GM12878 (cell line): Measurements from ENCODE around the gene CES3. TPM values are rescaled to one million over a fixed set of nuclear protein-coding genes. Genes with fewer than 3 reads are reported as not detected.

Experiments
- ATAC-seq: fragments of 200-7000 bp; cut with Tn5 transposase; 3 replicates; pipeline ENCODE4 v1.9.1; 2020; ENCODE audit warnings: mild to moderate bottlenecking, moderate library complexity
- BruUV-seq: library from RNA; stranded (reverse); fragments of 400-500 nt; replicated peaks from 2 replicates; lab custom pipeline; 2021; lab: Mats Ljungman, UMichigan
- CTCF ChIA-PET: fragments of 300-600 bp; sonication (Branson Sonifier 250); formaldehyde crosslinking; extraction: SDS; loops from one replicate; lab custom pipeline; 2021; ENCODE audit warnings: inconsistent platforms; lab: Yijun Ruan, JAX
- POLR2A ChIA-PET: fragments of 350-600 bp; formaldehyde crosslinking; extraction: SDS; loops from one replicate; lab custom pipeline; 2021; ENCODE audit warnings: inconsistent platforms; lab: Charles Lee
- RAD21 ChIA-PET: fragments of 300-600 bp; sonication (Branson Sonifier 250); formaldehyde crosslinking; loops from one replicate; lab custom pipeline; 2023; ENCODE audit warnings: antibody characterized with exemption; ENCODE audit not compliant: unreplicated experiment; lab: Charles Lee
- SMC1A ChIA-PET: fragments of 300-600 bp; sonication (Branson Sonifier 250); formaldehyde crosslinking; loops from one replicate; lab custom pipeline; 2023; ENCODE audit not compliant: unreplicated experiment, uncharacterized antibody; lab: Charles Lee
- DNase-seq: peaks from one replicate; pipeline ENCODE4 v3.0.0-alpha.2; 2011; ENCODE audit warnings: low read depth, low spot score
- FAIRE-seq: peaks from 3 replicates; lab custom pipeline; 2011; peaks lifted over from hg19 to GRCh38; lab: Jason Lieb, UNC
- H2AFZ ChIP-seq: 2 replicates; pipeline ENCODE4 v1.6.0; 2011; ENCODE audit warnings: low read depth, low read length, control low read depth; ENCODE audit not compliant: control insufficient read depth
- H3K27ac ChIP-seq: 2 replicates; pipeline ENCODE4 v1.5.1; 2011; ENCODE audit warnings: control low read depth; ENCODE audit not compliant: control insufficient read depth, insufficient read depth
- H3K27me3 ChIP-seq, 2 experiments: replicated peaks in 1 of 2; 2 replicates each; pipeline versions ENCODE4 v1.6.0 to v1.6.1; 2011; ENCODE audit warnings: low read length in 1 of 2; ENCODE audit not compliant: control insufficient read depth in 2 of 2, insufficient read depth in 2 of 2
- H3K36me3 ChIP-seq, 2 experiments: 2 replicates each; pipeline ENCODE4 v1.5.1; 2011; ENCODE audit warnings: low read length in 1 of 2; ENCODE audit not compliant: control insufficient read depth in 2 of 2, insufficient read depth in 2 of 2
- H3K4me1 ChIP-seq: 2 replicates; pipeline ENCODE4 v1.6.1; 2011; ENCODE audit warnings: mild to moderate bottlenecking, low read length, moderate library complexity, mixed read lengths; ENCODE audit not compliant: control insufficient read depth, insufficient read depth
- H3K4me2 ChIP-seq: 2 replicates; pipeline ENCODE4 v1.6.0; 2011; ENCODE audit warnings: control low read depth; ENCODE audit not compliant: control insufficient read depth, insufficient read depth
- H3K4me3 ChIP-seq: fragments of 200-600 bp; sonication (generic); 2 replicates; pipeline ENCODE4 v1.5.1; 2016
- H3K79me2 ChIP-seq: 2 replicates; pipeline ENCODE4 v1.6.0; 2011; ENCODE audit warnings: low read length; ENCODE audit not compliant: control insufficient read depth, insufficient read depth
- H3K9ac ChIP-seq: 2 replicates; pipeline ENCODE4 v1.8.0; 2011; ENCODE audit warnings: low read length, control low read depth, mixed read lengths; ENCODE audit not compliant: control insufficient read depth, insufficient read depth
- H3K9me3 ChIP-seq: replicated peaks from 3 replicates; pipeline ENCODE4 v1.5.1; 2011; ENCODE audit warnings: mild to moderate bottlenecking, low read length; ENCODE audit not compliant: control insufficient read depth, insufficient read depth
- H4K20me1 ChIP-seq: 2 replicates; pipeline ENCODE4 v1.6.0; 2011; ENCODE audit not compliant: control insufficient read depth, insufficient read depth
- ASH2L ChIP-seq: fragments of 300-600, 200-600 bp; sonication (generic); IDR thresholded peaks from 2 replicates; pipeline ENCODE4 v1.6.1; 2017; ENCODE audit warnings: low read depth, mild to moderate bottlenecking, borderline replicate concordance
- DPF2 ChIP-seq: fragments of 450-650 bp; IDR thresholded peaks from 2 replicates; pipeline ENCODE4 v1.6.1; 2017; ENCODE audit warnings: mild to moderate bottlenecking
- HDAC6 ChIP-seq: fragments of 200-600 bp; sonication (generic); IDR thresholded peaks from one replicate; pipeline ENCODE4 v1.8.0; 2017; ENCODE audit warnings: antibody characterized with exemption; ENCODE audit not compliant: unreplicated experiment
- MYB ChIP-seq: fragments of 150-350 bp; IDR thresholded peaks from 2 replicates; pipeline ENCODE4 v1.6.1; 2014; ENCODE audit warnings: mild to moderate bottlenecking, low read depth, low read length, borderline replicate concordance
- POLR2A ChIP-seq: IDR thresholded peaks from 2 replicates; pipeline ENCODE4 v1.6.1; 2011; ENCODE audit warnings: low read depth, mild to moderate bottlenecking, low read length
- RAD21 ChIP-seq: IDR thresholded peaks from 2 replicates; pipeline ENCODE4 v1.6.1; 2011; ENCODE audit warnings: mild to moderate bottlenecking, low read depth, low read length, moderate library complexity; ENCODE audit not compliant: insufficient read depth
- SMC3 ChIP-seq: IDR thresholded peaks from 2 replicates; pipeline ENCODE4 v1.6.1; 2011; ENCODE audit warnings: low read length, improper control_type of control experiment, borderline replicate concordance
- SREBF2 ChIP-seq: IDR thresholded peaks from 2 replicates; pipeline ENCODE4 v1.6.1; 2012; ENCODE audit warnings: mild to moderate bottlenecking, low read length
- TAF1 ChIP-seq: IDR thresholded peaks from 2 replicates; pipeline ENCODE4 v1.6.1; 2011; ENCODE audit warnings: mild to moderate bottlenecking, low read depth, low read length, borderline replicate concordance
- ZNF384 ChIP-seq: IDR thresholded peaks from 2 replicates; pipeline ENCODE4 v1.6.1; 2012; ENCODE audit warnings: low read depth, mild to moderate bottlenecking, low read length, improper control_type of control experiment, borderline replicate concordance
- WGBS: methylation state at CpG from one replicate; pipeline ENCODE4 v1.1.6; 2016; ENCODE audit warnings: low lambda C conversion rate; ENCODE audit not compliant: insufficient replicate concordance, insufficient coverage; ENCODE audit errors: missing lambda C conversion rate; 5-methylcytosine and 5-hydroxymethylcytosine counted together
- in situ Hi-C: fragments of 300-500 bp; cut with MboI; formaldehyde crosslinking; loops from 9 replicates; pipeline ENCODE4 v1.14.3; 2018; ENCODE audit warnings: mixed read lengths
- intact Hi-C: fragments of 100-400 bp; cut with micrococcal nuclease; formaldehyde crosslinking; loops from one replicate; pipeline ENCODE4 v1.14.2; 2022; ENCODE audit not compliant: unreplicated experiment
- polyA plus RNA-seq, 11 experiments: library from polyadenylated mRNA; depleted of rRNA in 4 of 11; unstranded in 6 of 11; stranded (reverse) in 5 of 11; fragments of >200 nt; fragmentation: Nextera tagmentation in 4 of 11; fragmentation: Illumina TruSeq in 1 of 11; extraction: Ambion mirVana in 4 of 11; extraction: Trizol in 1 of 11; gene quantifications; 1 replicate in 1 of 11; 2 replicates in 10 of 11; pipeline versions ENCODE4 v1.2.1 to v1.2.3, GENCODE V29; 2011 to 2016; ENCODE audit warnings: inconsistent platforms in 2 of 11, missing spikeins in 2 of 11, low read depth in 1 of 11
- total RNA-seq, 4 experiments: library from RNA; depleted of rRNA in 3 of 4; stranded (reverse); fragments of >200 nt in 3 of 4; fragmentation: Illumina TruSeq in 1 of 4; extraction: Trizol in 1 of 4; gene quantifications; 2 replicates each; pipeline versions ENCODE4 v1.2.1 to v1.2.3, GENCODE V29; 2013 to 2021
- TF ChIP-seq, protein P1 (sequence below): fragments of 450-650 bp; IDR thresholded peaks from 2 replicates; pipeline ENCODE4 v1.6.1; 2014; ENCODE audit warnings: mild to moderate bottlenecking
- TF ChIP-seq, protein P2 (sequence below): fragments of 150-350 bp; IDR thresholded peaks from 2 replicates; pipeline ENCODE4 v1.6.1; 2014; ENCODE audit warnings: mild to moderate bottlenecking, low read depth, low read length
- TF ChIP-seq, protein P3 (sequence below), 3 experiments: IDR thresholded peaks in 2 of 3; conservative IDR thresholded peaks in 1 of 3; 2 replicates each; pipeline ENCODE4 v1.5.1; 2011; ENCODE audit warnings: low read depth in 3 of 3, low read length in 3 of 3, mild to moderate bottlenecking in 3 of 3, control low read depth in 2 of 3, moderate library complexity in 2 of 3, inconsistent platforms in 1 of 3, mixed read lengths in 1 of 3; ENCODE audit not compliant: control insufficient read depth in 2 of 3, insufficient read depth in 1 of 3; ENCODE audit errors: extremely low read depth in 1 of 3
- TF ChIP-seq, protein P4 (sequence below): IDR thresholded peaks from 2 replicates; pipeline ENCODE4 v1.6.1; 2012; ENCODE audit warnings: mild to moderate bottlenecking, low read depth, low read length

The CES3 gene
- total and polyA plus RNA-seq, 10 of the 15 experiments (the other 5 are each of a cell fraction or from before 2014, with no cell fraction given) = 0.09 to 3.1 (median 0.76) TPM

DNA sequence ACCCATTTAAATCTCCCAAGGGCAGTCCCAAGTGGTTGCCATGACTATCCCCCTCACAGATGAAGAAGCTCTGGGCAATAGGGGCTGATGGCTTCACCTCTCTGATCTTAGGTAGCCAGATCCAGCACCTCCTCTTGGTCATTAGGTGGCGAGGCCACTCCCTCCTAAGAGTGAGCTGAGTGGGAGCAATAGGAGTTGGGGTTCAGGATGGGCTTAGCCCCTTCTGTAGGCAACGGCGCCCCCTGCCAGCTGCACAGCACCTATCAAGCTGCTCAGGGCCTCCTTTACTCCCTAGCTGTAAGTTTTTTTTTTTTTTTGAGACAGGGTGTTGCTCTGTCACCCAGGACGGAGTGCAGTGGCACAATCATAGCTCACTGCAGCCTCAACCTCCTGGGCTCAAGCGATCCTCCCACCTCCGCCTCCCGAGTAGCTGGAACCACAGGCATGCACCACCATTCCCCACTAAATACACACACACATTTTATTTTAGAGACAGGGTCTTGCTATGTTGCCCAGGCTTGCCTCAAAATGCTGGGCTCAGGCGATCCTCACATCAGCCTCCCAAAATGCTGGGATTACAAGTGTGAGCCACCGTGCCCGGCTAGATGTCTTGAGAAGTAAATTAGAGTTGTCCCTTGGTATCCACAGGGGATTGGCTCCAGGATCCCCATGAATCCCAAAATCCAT lies 32.2 kb upstream of the CES3 start:
- SMC1A ChIA-PET = interaction anchor here (0.6 to 1.9 kb wide), 7 partner anchors 9 to 110 kb away, joined by 3 to 9 read pairs (median 4); no protein-coding TSS in a partner anchor
- POLR2A ChIA-PET = interaction anchor here (0.6 kb wide), 1 partner anchor 94 kb away, joined by 3 read pairs; no protein-coding TSS in a partner anchor

More for the DNA sequence above, 32.2 kb upstream of the CES3 start:
- H3K36me3 ChIP-seq = no peaks in the 10 kb centered on the region
- no peak overlapping the region for H3K9ac ChIP-seq
- CTCF ChIA-PET = interaction anchor here (0.8 to 6.7 kb wide), 11 partner anchors 13 to 98 kb away, joined by 3 to 77 read pairs (median 4); partner anchors contain the start of genes NAE1 and PDP2
- DNase-seq = no peak
- RAD21 ChIA-PET = interaction anchor here (0.6 to 1.5 kb wide), 7 partner anchors 10 to 99 kb away, joined by 3 to 7 read pairs (median 4); partner anchors contain the start of genes CDH16 and NAE1
- no peak for FAIRE-seq
- no peaks in the 10 kb centered on the region; a peak in 2 of 4 replicates for H3K27me3 ChIP-seq
- BruUV-seq = no TSS peak
- peak; percentile 8 for ATAC-seq
- H3K4me3 ChIP-seq = no peak overlapping the region
- peaks cover 12% of the 10 kb centered on the region for H3K79me2 ChIP-seq
- no peaks in the 10 kb centered on the region for H4K20me1 ChIP-seq
- in situ Hi-C loops (no loop called here), intact Hi-C loops (loop anchor here (1.0 to 5.0 kb wide), 2 partner anchors 34 to 177 kb away; partner anchors contain the start of gene DYNC1LI2)
- 73% methylated on average over 10 of the region's 10 CpGs for WGBS
- no peak overlapping the region for H3K4me2 ChIP-seq
- no peaks in the 10 kb centered on the region for H3K9me3 ChIP-seq
- peaks cover 29% of the 10 kb centered on the region for H3K4me1 ChIP-seq
- no peak overlapping the region for H2AFZ ChIP-seq
- TF ChIP-seq DPF2 = no peak
- peak; percentile 29; the same call in 1 of the 2 replicates for TF ChIP-seq SMC3
- TF ChIP-seq TAF1 = no peak
- no peak for TF ChIP-seq ASH2L
- TF ChIP-seq SREBF2 = no peak
- TF ChIP-seq, protein P1, sequence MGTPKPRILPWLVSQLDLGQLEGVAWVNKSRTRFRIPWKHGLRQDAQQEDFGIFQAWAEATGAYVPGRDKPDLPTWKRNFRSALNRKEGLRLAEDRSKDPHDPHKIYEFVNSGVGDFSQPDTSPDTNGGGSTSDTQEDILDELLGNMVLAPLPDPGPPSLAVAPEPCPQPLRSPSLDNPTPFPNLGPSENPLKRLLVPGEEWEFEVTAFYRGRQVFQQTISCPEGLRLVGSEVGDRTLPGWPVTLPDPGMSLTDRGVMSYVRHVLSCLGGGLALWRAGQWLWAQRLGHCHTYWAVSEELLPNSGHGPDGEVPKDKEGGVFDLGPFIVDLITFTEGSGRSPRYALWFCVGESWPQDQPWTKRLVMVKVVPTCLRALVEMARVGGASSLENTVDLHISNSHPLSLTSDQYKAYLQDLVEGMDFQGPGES = no peak
- 0 out of 2 replicates have a peak, but pooled peaks have one; percentile 22 for TF ChIP-seq POLR2A
- TF ChIP-seq, protein P2, sequence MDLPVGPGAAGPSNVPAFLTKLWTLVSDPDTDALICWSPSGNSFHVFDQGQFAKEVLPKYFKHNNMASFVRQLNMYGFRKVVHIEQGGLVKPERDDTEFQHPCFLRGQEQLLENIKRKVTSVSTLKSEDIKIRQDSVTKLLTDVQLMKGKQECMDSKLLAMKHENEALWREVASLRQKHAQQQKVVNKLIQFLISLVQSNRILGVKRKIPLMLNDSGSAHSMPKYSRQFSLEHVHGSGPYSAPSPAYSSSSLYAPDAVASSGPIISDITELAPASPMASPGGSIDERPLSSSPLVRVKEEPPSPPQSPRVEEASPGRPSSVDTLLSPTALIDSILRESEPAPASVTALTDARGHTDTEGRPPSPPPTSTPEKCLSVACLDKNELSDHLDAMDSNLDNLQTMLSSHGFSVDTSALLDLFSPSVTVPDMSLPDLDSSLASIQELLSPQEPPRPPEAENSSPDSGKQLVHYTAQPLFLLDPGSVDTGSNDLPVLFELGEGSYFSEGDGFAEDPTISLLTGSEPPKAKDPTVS = no peak
- TF ChIP-seq HDAC6 = no peak
- 0 out of 2 replicates have a peak, but pooled peaks have one; percentile 36 for TF ChIP-seq ZNF384
- TF ChIP-seq MYB = no peak
- TF ChIP-seq, protein P3, sequence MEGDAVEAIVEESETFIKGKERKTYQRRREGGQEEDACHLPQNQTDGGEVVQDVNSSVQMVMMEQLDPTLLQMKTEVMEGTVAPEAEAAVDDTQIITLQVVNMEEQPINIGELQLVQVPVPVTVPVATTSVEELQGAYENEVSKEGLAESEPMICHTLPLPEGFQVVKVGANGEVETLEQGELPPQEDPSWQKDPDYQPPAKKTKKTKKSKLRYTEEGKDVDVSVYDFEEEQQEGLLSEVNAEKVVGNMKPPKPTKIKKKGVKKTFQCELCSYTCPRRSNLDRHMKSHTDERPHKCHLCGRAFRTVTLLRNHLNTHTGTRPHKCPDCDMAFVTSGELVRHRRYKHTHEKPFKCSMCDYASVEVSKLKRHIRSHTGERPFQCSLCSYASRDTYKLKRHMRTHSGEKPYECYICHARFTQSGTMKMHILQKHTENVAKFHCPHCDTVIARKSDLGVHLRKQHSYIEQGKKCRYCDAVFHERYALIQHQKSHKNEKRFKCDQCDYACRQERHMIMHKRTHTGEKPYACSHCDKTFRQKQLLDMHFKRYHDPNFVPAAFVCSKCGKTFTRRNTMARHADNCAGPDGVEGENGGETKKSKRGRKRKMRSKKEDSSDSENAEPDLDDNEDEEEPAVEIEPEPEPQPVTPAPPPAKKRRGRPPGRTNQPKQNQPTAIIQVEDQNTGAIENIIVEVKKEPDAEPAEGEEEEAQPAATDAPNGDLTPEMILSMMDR (IDR thresholded peaks at IDR 0.05 in 2 of 3, conservative IDR thresholded peaks at IDR 0.05 in 1 of 3; ENCODE audit: control insufficient read depth in 2 of 3, extremely low read depth in 1 of 3, insufficient read depth in 1 of 3, low read depth in 3 of 3, low read length in 3 of 3) = peak; percentile 30 to 32 (median 32); a peak in 5 of 6 replicates
- peak; percentile 42 for TF ChIP-seq RAD21
- TF ChIP-seq, protein P4, sequence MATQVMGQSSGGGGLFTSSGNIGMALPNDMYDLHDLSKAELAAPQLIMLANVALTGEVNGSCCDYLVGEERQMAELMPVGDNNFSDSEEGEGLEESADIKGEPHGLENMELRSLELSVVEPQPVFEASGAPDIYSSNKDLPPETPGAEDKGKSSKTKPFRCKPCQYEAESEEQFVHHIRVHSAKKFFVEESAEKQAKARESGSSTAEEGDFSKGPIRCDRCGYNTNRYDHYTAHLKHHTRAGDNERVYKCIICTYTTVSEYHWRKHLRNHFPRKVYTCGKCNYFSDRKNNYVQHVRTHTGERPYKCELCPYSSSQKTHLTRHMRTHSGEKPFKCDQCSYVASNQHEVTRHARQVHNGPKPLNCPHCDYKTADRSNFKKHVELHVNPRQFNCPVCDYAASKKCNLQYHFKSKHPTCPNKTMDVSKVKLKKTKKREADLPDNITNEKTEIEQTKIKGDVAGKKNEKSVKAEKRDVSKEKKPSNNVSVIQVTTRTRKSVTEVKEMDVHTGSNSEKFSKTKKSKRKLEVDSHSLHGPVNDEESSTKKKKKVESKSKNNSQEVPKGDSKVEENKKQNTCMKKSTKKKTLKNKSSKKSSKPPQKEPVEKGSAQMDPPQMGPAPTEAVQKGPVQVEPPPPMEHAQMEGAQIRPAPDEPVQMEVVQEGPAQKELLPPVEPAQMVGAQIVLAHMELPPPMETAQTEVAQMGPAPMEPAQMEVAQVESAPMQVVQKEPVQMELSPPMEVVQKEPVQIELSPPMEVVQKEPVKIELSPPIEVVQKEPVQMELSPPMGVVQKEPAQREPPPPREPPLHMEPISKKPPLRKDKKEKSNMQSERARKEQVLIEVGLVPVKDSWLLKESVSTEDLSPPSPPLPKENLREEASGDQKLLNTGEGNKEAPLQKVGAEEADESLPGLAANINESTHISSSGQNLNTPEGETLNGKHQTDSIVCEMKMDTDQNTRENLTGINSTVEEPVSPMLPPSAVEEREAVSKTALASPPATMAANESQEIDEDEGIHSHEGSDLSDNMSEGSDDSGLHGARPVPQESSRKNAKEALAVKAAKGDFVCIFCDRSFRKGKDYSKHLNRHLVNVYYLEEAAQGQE = no peak
- TF ChIP-seq, all 136 proteins: peak for 5
- no peak overlapping the region for H3K27ac ChIP-seq
